K562 (cell line): ENCODE measurements around the gene GPR4. TPM values are rescaled to one million over a fixed set of nuclear protein-coding genes. Genes with fewer than 3 reads are reported as not detected.

Experiments used
- CCAR2 ChIP-seq: fragments of 200-400 bp; formaldehyde crosslinking; IDR thresholded peaks from 2 replicates; pipeline ENCODE4 v1.6.1; 2017; ENCODE audit warnings: mild to moderate bottlenecking, low read depth, low read length
- EGR1 ChIP-seq: fragments of 450-650 bp; conservative IDR thresholded peaks from 2 replicates; pipeline ENCODE4 v1.6.1; 2017; ENCODE audit warnings: mild to moderate bottlenecking
- JUN ChIP-seq, 2 experiments: sonication (generic) in 1 of 2; formaldehyde crosslinking in 1 of 2; IDR thresholded peaks; 2 replicates each; pipeline versions ENCODE4 v1.6.1 to v1.8.0; 2012 to 2022; ENCODE audit warnings: borderline replicate concordance in 2 of 2, mild to moderate bottlenecking in 2 of 2, improper control_type of control experiment in 1 of 2, low read depth in 1 of 2, low read length in 1 of 2, missing genetic modification reagents in 1 of 2
- NFE2 ChIP-seq: IDR thresholded peaks from 2 replicates; pipeline ENCODE4 v1.6.1; 2014; ENCODE audit warnings: antibody characterized with exemption, low read depth
- RBFOX2 ChIP-seq: fragments of 200-400 bp; formaldehyde crosslinking; IDR thresholded peaks from 2 replicates; pipeline ENCODE4 v1.6.1; 2017; ENCODE audit warnings: low read depth, mild to moderate bottlenecking, low read length, moderate library complexity
- RBM34 ChIP-seq: fragments of 200-400 bp; formaldehyde crosslinking; IDR thresholded peaks from 2 replicates; pipeline ENCODE4 v1.6.1; 2018; ENCODE audit warnings: low read length, borderline replicate concordance; ENCODE audit not compliant: insufficient read depth
- RBM39 ChIP-seq: fragments of 200-400 bp; formaldehyde crosslinking; optimal IDR thresholded peaks from 2 replicates; pipeline ENCODE3; 2018; ENCODE audit warnings: low read depth, low read length
- SAFB ChIP-seq: fragments of 200-400 bp; formaldehyde crosslinking; IDR thresholded peaks from 2 replicates; pipeline ENCODE4 v1.6.1; 2017; ENCODE audit warnings: low read depth, low read length, borderline replicate concordance
- SETDB1 ChIP-seq: IDR thresholded peaks from one replicate; pipeline ENCODE4 v1.6.1; 2012; ENCODE audit warnings: low read length, control low read depth, inconsistent platforms
- SNIP1 ChIP-seq: fragments of 450-650 bp; IDR thresholded peaks from 2 replicates; pipeline ENCODE4 v1.7.1; 2017; ENCODE audit warnings: low read depth, mild to moderate bottlenecking
- SREBF1 ChIP-seq: fragments of 150-350 bp; IDR thresholded peaks from 2 replicates; pipeline ENCODE4 v1.6.1; 2014; ENCODE audit warnings: antibody characterized with exemption, low read depth, low read length, borderline replicate concordance
- ZFP36 ChIP-seq: fragments of 150-350 bp; IDR thresholded peaks from 2 replicates; pipeline ENCODE4 v1.6.1; 2018; ENCODE audit warnings: low read length, low read depth; ENCODE audit not compliant: partially characterized antibody
- ZNF695 ChIP-seq: fragments of 450-650 bp; formaldehyde crosslinking; IDR thresholded peaks from 2 replicates; pipeline ENCODE4 v1.4.0; 2020; ENCODE audit warnings: mild to moderate bottlenecking, moderate library complexity
- polyA plus RNA-seq, 8 experiments: library from polyadenylated mRNA; depleted of rRNA in 4 of 8; stranded (reverse) in 5 of 8; unstranded in 3 of 8; fragments of >200 nt; fragmentation: Nextera tagmentation in 2 of 8; fragmentation: Illumina TruSeq in 1 of 8; extraction: Ambion mirVana in 2 of 8; extraction: Trizol in 1 of 8; gene quantifications; 2 replicates each; pipeline versions ENCODE4 v1.2.1 to v1.2.3, GENCODE V29; 2011 to 2014; ENCODE audit warnings: inconsistent platforms in 1 of 8, missing spikeins in 1 of 8
- total RNA-seq, 7 experiments: library from RNA; depleted of rRNA in 6 of 7; stranded (reverse); fragments of >200 nt in 6 of 7; fragmentation: Illumina TruSeq in 2 of 7; extraction: Trizol in 2 of 7; gene quantifications; 2 replicates each; pipeline versions ENCODE4 v1.2.1 to v1.2.3, GENCODE V29; 2011 to 2021; ENCODE audit warnings: low replicate concordance in 1 of 7
- TF ChIP-seq, protein P1 (sequence below): sonication (generic); formaldehyde crosslinking; IDR thresholded peaks from 2 replicates; pipeline ENCODE4 v1.9.0; 2022; ENCODE audit warnings: mild to moderate bottlenecking, missing genetic modification reagents
- TF ChIP-seq, protein P2 (sequence below): sonication (generic); formaldehyde crosslinking; IDR thresholded peaks from 2 replicates; pipeline ENCODE4 v1.8.1; 2023; ENCODE audit warnings: mild to moderate bottlenecking, missing genetic modification reagents
- TF ChIP-seq, protein P3 (sequence below): fragments of 200-800 bp; sonication (Bioruptor generic); IDR thresholded peaks from 2 replicates; pipeline ENCODE4 v1.6.1; 2017; ENCODE audit warnings: missing genetic modification characterization, missing compliant biosample characterization
- TF ChIP-seq, protein P4 (sequence below): fragments of 450-650 bp; formaldehyde crosslinking; IDR thresholded peaks from 2 replicates; pipeline ENCODE4 v1.4.0; 2020; ENCODE audit warnings: mild to moderate bottlenecking, moderate library complexity
- TF ChIP-seq, protein P5 (sequence below): sonication (generic); formaldehyde crosslinking; IDR thresholded peaks from 2 replicates; pipeline ENCODE4 v1.8.0; 2022; ENCODE audit warnings: mild to moderate bottlenecking, missing genetic modification reagents, borderline replicate concordance

GPR4 gene
- total and polyA plus RNA-seq, 9 of the 15 experiments (the other 6 are each of a cell fraction or from before 2014, with no cell fraction given), result 0.03 to 0.09 (median 0.04) TPM; not detected in 5

DNA sequence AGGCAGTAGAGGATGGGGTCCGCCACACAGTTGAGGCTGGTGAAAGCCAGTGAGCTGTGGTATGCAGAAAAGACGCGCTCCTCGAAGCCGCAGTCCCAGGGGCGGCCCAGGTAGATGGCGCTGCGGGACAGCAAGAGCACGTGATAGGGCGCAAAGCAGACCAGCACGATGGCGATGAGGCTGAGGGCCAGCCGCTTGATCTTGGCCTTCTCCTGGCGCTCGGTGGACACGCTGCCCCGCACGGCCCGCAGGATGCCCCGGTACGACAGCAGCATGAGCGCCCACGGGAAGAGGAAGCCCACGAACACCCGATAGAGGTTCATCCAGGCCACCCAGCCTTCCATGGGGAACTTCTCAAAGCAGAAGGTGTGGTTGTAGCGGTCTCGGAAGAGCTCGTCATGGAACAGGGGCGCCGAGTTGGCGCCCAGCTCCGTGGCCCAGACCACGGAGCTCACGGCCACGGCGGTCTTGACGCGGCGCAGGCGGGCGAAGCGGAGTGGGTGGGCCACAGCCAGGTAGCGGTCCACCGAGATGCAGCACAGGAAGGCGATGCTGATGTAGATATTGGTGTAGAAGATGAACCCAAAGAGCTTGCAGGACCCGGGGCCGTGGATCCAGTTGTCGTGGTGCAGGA, 10.9 kb downstream of the GPR4 start (continued):
- TF ChIP-seq NFE2 (no peak), RBM39 (no peak), CCAR2 (no peak), SREBF1 (no peak), EGR1 (0 out of 2 replicates have a peak, but pooled peaks have one; percentile 6), JUN (IDR thresholded peaks at IDR 0.05; ENCODE audit: borderline replicate concordance, low read depth, low read length) (peak; percentile 39; the same call in 1 of the 2 replicates), JUN (CRISPR knock-in tag; IDR thresholded peaks at IDR 0.05; ENCODE audit: borderline replicate concordance) (no peak), RBM34 (no peak), ZNF695 (CRISPR knock-in tag) (no peak), SETDB1 (no peak), ZFP36 (no peak), SNIP1 (no peak), RBFOX2 (peak; percentile 64), SAFB (no peak)
- TF ChIP-seq, protein P1, sequence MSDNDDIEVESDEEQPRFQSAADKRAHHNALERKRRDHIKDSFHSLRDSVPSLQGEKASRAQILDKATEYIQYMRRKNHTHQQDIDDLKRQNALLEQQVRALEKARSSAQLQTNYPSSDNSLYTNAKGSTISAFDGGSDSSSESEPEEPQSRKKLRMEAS (CRISPR knock-in tag), result peak; percentile 97
- TF ChIP-seq, protein P2, sequence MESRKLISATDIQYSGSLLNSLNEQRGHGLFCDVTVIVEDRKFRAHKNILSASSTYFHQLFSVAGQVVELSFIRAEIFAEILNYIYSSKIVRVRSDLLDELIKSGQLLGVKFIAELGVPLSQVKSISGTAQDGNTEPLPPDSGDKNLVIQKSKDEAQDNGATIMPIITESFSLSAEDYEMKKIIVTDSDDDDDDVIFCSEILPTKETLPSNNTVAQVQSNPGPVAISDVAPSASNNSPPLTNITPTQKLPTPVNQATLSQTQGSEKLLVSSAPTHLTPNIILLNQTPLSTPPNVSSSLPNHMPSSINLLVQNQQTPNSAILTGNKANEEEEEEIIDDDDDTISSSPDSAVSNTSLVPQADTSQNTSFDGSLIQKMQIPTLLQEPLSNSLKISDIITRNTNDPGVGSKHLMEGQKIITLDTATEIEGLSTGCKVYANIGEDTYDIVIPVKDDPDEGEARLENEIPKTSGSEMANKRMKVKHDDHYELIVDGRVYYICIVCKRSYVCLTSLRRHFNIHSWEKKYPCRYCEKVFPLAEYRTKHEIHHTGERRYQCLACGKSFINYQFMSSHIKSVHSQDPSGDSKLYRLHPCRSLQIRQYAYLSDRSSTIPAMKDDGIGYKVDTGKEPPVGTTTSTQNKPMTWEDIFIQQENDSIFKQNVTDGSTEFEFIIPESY (CRISPR knock-in tag), result peak; percentile 88
- TF ChIP-seq, protein P3, sequence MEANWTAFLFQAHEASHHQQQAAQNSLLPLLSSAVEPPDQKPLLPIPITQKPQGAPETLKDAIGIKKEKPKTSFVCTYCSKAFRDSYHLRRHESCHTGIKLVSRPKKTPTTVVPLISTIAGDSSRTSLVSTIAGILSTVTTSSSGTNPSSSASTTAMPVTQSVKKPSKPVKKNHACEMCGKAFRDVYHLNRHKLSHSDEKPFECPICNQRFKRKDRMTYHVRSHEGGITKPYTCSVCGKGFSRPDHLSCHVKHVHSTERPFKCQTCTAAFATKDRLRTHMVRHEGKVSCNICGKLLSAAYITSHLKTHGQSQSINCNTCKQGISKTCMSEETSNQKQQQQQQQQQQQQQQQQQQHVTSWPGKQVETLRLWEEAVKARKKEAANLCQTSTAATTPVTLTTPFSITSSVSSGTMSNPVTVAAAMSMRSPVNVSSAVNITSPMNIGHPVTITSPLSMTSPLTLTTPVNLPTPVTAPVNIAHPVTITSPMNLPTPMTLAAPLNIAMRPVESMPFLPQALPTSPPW, result no peak
- TF ChIP-seq, protein P4, sequence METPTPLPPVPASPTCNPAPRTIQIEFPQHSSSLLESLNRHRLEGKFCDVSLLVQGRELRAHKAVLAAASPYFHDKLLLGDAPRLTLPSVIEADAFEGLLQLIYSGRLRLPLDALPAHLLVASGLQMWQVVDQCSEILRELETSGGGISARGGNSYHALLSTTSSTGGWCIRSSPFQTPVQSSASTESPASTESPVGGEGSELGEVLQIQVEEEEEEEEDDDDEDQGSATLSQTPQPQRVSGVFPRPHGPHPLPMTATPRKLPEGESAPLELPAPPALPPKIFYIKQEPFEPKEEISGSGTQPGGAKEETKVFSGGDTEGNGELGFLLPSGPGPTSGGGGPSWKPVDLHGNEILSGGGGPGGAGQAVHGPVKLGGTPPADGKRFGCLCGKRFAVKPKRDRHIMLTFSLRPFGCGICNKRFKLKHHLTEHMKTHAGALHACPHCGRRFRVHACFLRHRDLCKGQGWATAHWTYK (CRISPR knock-in tag), result peak; percentile 55; the same call in 1 of the 2 replicates
- TF ChIP-seq, protein P5, sequence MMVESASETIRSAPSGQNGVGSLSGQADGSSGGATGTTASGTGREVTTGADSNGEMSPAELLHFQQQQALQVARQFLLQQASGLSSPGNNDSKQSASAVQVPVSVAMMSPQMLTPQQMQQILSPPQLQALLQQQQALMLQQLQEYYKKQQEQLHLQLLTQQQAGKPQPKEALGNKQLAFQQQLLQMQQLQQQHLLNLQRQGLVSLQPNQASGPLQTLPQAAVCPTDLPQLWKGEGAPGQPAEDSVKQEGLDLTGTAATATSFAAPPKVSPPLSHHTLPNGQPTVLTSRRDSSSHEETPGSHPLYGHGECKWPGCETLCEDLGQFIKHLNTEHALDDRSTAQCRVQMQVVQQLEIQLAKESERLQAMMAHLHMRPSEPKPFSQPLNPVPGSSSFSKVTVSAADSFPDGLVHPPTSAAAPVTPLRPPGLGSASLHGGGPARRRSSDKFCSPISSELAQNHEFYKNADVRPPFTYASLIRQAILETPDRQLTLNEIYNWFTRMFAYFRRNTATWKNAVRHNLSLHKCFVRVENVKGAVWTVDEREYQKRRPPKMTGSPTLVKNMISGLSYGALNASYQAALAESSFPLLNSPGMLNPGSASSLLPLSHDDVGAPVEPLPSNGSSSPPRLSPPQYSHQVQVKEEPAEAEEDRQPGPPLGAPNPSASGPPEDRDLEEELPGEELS (CRISPR knock-in tag), result no peak
